GM12872 (cell line): ENCODE results near the gene PHKA1.

Experiments used
- CTCF ChIP-seq: IDR thresholded peaks from 3 replicates; pipeline ENCODE4 v1.5.1; 2011; ENCODE audit warnings: low read depth, mild to moderate bottlenecking, low read length, moderate library complexity; ENCODE audit not compliant: insufficient read depth

PHKA1 gene

DNA sequence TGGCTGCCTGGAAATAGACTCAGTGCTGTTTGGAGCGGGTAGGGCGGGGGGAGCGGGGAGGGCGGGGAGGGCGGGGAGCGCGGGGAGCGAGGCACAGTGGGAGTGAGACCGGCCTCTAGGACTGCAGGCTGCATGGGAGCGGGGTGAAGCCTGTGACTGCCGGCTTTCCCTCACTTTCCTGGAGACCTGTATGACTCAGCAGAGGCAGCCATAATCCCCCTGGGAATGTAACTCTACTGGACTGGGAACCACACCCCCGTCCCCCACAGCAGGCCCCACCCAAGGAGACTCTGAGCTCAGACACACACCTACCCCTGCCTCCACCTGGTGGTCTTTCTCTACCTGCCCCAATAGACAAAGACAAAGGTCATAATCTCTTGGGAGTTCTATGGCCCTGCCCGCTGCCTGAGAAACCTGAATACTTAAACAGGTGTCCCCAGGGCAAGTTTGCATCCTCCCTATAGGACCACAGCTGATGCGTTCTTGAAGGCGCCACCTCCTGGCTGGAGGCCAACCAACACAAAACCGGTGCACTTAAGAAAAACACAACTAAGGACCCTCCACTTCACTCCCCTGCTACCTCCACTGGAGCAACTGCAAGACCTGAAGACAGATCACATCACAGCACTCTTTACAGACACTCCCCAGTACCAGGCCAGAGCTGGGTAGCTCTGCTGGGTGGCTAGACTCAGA lies 159.5 kb downstream of the PHKA1 start:
- TF ChIP-seq CTCF = no peak

- no peak for TF ChIP-seq CTCF
Observed at GRCh38 chrX:72545990-72546389, 168.1 kb downstream of the PHKA1 start.

- TF ChIP-seq CTCF = no peak
Observed at GRCh38 chrX:72540318-72540717, 173.8 kb downstream of the PHKA1 start.

- no peak for TF ChIP-seq CTCF
Observed at GRCh38 chrX:72539822-72540221, 174.3 kb downstream of the PHKA1 start.

DNA sequence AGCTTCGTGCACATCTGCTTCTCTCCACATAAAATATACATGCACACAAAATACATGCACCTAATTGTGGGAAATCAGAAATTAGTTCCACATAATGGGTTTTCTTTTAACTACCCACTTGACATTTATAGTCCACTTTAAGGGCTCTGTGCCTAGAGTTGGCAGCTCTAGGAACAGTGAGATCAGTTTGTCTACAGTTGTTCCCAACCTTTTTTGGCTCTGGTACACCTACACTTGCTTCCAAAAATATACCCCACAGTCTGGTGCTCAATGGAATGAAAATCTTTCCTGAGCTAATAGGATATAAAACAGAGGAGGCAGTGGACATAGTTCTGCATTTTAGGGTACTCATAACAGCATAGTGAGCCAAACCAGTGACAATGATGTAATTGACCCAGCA lies 177.6 kb downstream of the PHKA1 start:
- no peak for TF ChIP-seq CTCF

DNA sequence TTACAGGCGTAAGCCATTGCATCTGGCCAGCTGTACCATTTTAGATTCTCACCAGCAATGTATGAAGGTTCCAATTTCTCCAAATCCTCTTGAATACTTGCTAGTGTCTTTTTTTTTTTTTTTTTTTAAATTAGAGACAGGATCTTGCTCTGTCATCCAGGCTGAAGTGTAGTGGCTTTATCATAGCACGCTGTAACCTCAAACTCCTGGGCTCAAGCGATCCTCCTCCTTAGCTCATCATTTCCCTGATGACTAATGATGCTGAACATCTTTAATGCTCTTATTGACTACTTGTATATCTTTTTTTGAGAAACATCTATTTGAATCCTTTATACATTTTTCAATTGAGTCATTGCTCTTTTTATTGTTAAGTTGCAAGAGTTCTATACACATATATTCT lies 181.7 kb downstream of the PHKA1 start:
- TF ChIP-seq CTCF = no peak
